ENCODE results near the gene SLC9A1. TPM values are rescaled to one million over a fixed set of nuclear protein-coding genes. Genes with fewer than 3 reads are reported as not detected.

The SLC9A1 gene
- polyA plus RNA-seq, 3 donors = 4.5 to 14.2 (median 4.6) TPM

DNA sequence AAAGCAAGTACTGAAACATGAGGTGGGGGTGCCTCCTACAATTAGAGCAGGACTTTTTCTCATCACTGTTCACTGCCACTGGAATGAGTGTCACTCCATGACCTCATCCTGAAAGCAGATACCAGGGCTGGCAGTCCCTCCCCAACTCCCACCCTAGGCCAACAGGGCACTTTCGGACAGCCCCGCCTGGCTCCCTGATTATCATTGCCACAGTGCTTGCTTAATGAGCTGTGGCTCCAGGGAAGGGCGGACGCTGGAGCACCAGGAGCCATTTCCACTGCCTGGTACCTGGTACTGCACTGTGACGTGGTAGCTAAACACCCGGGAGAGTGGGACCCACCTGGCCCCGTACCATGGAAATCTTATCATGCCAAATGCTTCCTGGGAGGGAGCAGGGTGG, 22.3 kb downstream of the SLC9A1 start:
- Mint-ChIP-seq H3K27ac (peak overlapping the region in 6 of 7 donors; percentile 53 to 100 (median 88)), H3K9me3 (peaks cover 0 to 1% (median 0%) of the 10 kb centered on the region in 7 donors), H3K4me3 (no peak overlapping the region), H3K36me3 (peaks cover 31 to 47% of the 10 kb centered on the region in 2 donors), H3K27me3 (ENCODE audit: low read depth in 3 of 3) (peaks cover 0 to 2% (median 0%) of the 10 kb centered on the region in 3 donors), H3K4me1 (peaks cover 66% of the 10 kb centered on the region)
- Histone ChIP-seq H3K36me3 (replicated peaks in 1 of 2; ENCODE audit: control insufficient read depth in 1 of 2, insufficient read depth in 2 of 2, low read length in 2 of 2) (peaks cover 8 to 14% of the 10 kb centered on the region in 2 donors), H2AFZ (ENCODE audit: insufficient read depth, low read depth, low read length, poor library complexity, severe bottlenecking) (no peak overlapping the region), H3K4me2 (replicated peaks; ENCODE audit: extremely low read depth, low read length, poor library complexity, severe bottlenecking) (no peak overlapping the region), H3K79me2 (ENCODE audit: insufficient read depth, low read length) (peaks cover 24% of the 10 kb centered on the region), H4K20me1 (ENCODE audit: insufficient read depth, low read length) (no peaks in the 10 kb centered on the region), H3K9ac (ENCODE audit: insufficient read depth, low read length, poor library complexity, severe bottlenecking) (no peak overlapping the region), H3K4me1 (ENCODE audit: control insufficient read depth in 1 of 2, insufficient read depth in 2 of 2, low read length in 2 of 2) (peaks cover 70 to 71% of the 10 kb centered on the region in 2 donors), H3K27ac (ENCODE audit: low read depth in 1 of 2, low read length in 2 of 2) (peak overlapping the region in 1 of 2 donors; percentile 99), H3K4me3 (replicated peaks in 1 of 3; ENCODE audit: low read depth in 2 of 3, low read length in 3 of 3) (no peak overlapping the region), H3K9me3 (replicated peaks in 1 of 2; ENCODE audit: control insufficient read depth in 1 of 2, insufficient read depth in 1 of 2, low read length in 2 of 2) (no peaks in the 10 kb centered on the region), H3K27me3 (ENCODE audit: control insufficient read depth in 2 of 2, insufficient read depth in 2 of 2, low read length in 2 of 2) (no peaks in the 10 kb centered on the region)
- DNase-seq = no peak
- intact Hi-C loops (cut with micrococcal nuclease) = no loop called here
- WGBS (ENCODE audit: insufficient coverage) = 97% methylated on average over 5 of the region's 7 CpGs
- TF ChIP-seq, protein P1, sequence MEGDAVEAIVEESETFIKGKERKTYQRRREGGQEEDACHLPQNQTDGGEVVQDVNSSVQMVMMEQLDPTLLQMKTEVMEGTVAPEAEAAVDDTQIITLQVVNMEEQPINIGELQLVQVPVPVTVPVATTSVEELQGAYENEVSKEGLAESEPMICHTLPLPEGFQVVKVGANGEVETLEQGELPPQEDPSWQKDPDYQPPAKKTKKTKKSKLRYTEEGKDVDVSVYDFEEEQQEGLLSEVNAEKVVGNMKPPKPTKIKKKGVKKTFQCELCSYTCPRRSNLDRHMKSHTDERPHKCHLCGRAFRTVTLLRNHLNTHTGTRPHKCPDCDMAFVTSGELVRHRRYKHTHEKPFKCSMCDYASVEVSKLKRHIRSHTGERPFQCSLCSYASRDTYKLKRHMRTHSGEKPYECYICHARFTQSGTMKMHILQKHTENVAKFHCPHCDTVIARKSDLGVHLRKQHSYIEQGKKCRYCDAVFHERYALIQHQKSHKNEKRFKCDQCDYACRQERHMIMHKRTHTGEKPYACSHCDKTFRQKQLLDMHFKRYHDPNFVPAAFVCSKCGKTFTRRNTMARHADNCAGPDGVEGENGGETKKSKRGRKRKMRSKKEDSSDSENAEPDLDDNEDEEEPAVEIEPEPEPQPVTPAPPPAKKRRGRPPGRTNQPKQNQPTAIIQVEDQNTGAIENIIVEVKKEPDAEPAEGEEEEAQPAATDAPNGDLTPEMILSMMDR (IDR thresholded peaks at IDR 0.05) = no peak

DNA sequence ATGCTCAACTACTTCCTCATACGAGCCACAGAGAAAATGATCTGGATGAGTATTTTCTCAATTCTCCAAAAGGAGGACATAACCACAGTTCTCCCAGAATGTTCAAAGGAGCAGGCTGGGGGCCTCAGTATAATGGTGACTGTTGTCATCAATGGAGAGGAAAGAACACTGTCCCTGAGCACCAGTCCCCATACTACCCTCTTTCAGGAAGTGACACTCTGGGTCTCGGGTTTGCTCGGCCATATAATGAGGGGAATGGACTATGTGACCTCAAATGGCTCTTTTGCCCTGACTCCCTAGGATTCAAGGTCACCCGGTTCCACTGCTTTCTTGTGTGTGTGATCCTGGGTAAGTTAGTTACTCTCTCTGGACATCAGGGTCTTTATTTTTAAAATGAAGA, 22.8 kb downstream of the SLC9A1 start:
- TF ChIP-seq, protein P1 (IDR thresholded peaks at IDR 0.05) = no peak
- peaks cover 8 to 19% of the 10 kb centered on the region in 2 donors for H3K36me3 ChIP-seq (replicated peaks in 1 of 2; ENCODE audit: control insufficient read depth in 1 of 2, insufficient read depth in 2 of 2, low read length in 2 of 2)
- Mint-ChIP-seq H3K9me3 (peaks cover 0 to 1% (median 0%) of the 10 kb centered on the region in 7 donors), H3K27ac (peak overlapping the region; percentile 53 to 100 (median 87)), H3K36me3 (peaks cover 33 to 47% of the 10 kb centered on the region in 2 donors), H3K4me3 (no peak overlapping the region), H3K27me3 (ENCODE audit: low read depth in 3 of 3) (peaks cover 0 to 2% (median 0%) of the 10 kb centered on the region in 3 donors), H3K4me1 (peaks cover 61% of the 10 kb centered on the region)
- H3K79me2 ChIP-seq (ENCODE audit: insufficient read depth, low read length) = peaks cover 24% of the 10 kb centered on the region
- H3K4me1 ChIP-seq (ENCODE audit: control insufficient read depth in 1 of 2, insufficient read depth in 2 of 2, low read length in 2 of 2) = peaks cover 65 to 66% of the 10 kb centered on the region in 2 donors
- no peak overlapping the region for H2AFZ ChIP-seq (ENCODE audit: insufficient read depth, low read depth, low read length, poor library complexity, severe bottlenecking)
- intact Hi-C loops (cut with micrococcal nuclease) = no loop called here
- no peak overlapping the region for H3K9ac ChIP-seq (ENCODE audit: insufficient read depth, low read length, poor library complexity, severe bottlenecking)
- H3K4me2 ChIP-seq (replicated peaks; ENCODE audit: extremely low read depth, low read length, poor library complexity, severe bottlenecking) = no peak overlapping the region
- no peaks in the 10 kb centered on the region for H4K20me1 ChIP-seq (ENCODE audit: insufficient read depth, low read length)
- no CpG with 5 or more reads among the region's 4 CpGs for WGBS (ENCODE audit: insufficient coverage)
- peak overlapping the region in 1 of 2 donors; percentile 99 for H3K27ac ChIP-seq (ENCODE audit: low read depth in 1 of 2, low read length in 2 of 2)
- no peaks in the 10 kb centered on the region for H3K9me3 ChIP-seq (replicated peaks in 1 of 2; ENCODE audit: control insufficient read depth in 1 of 2, insufficient read depth in 1 of 2, low read length in 2 of 2)
- H3K4me3 ChIP-seq (replicated peaks in 1 of 3; ENCODE audit: low read depth in 2 of 3, low read length in 3 of 3) = no peak overlapping the region
- no peaks in the 10 kb centered on the region for H3K27me3 ChIP-seq (ENCODE audit: control insufficient read depth in 2 of 2, insufficient read depth in 2 of 2, low read length in 2 of 2)
- DNase-seq = peak; percentile 42 to 60 (median 42)
